ENCODE data around the gene STX16.
A peak's percentile ranks its signal among the peaks of the same experiment; 100 is the strongest.

STX16 gene

GRCh38 chr20:58637466-58638213 is 13.4 kb upstream of the STX16 start:
- DNase-seq: no peak

- no peak for DNase-seq
Observed at GRCh38 chr20:58638467-58639181, 12.5 kb upstream of the STX16 start.

- DNase-seq: peak; percentile 30
Observed at GRCh38 chr20:58639182-58640146, 11.6 kb upstream of the STX16 start.

GRCh38 chr20:58640446-58640845 is 10.6 kb upstream of the STX16 start:
- DNase-seq: peak; percentile 46

GRCh38 chr20:58642441-58642840 is 8.6 kb upstream of the STX16 start:
- DNase-seq: peak; percentile 17

GRCh38 chr20:58642896-58643295 is 8.2 kb upstream of the STX16 start:
- peak; percentile 32 for DNase-seq

- peak; percentile 10 for DNase-seq
Observed at GRCh38 chr20:58645412-58645968, 5.6 kb upstream of the STX16 start.

GRCh38 chr20:58646257-58646656 is 4.8 kb upstream of the STX16 start:
- peak; percentile 12 for DNase-seq

- peak; percentile 23 for DNase-seq
Observed at GRCh38 chr20:58646703-58647102, 4.4 kb upstream of the STX16 start.

GRCh38 chr20:58647162-58647795 is 3.8 kb upstream of the STX16 start:
- DNase-seq: peak; percentile 42

GRCh38 chr20:58647796-58648501 is 3.1 kb upstream of the STX16 start:
- DNase-seq: peak; percentile 29

GRCh38 chr20:58648502-58648825 is 2.6 kb upstream of the STX16 start:
- peak; percentile 7 for DNase-seq

GRCh38 chr20:58649288-58650180 is 1.5 kb upstream of the STX16 start:
- peak; percentile 79 for DNase-seq

GRCh38 chr20:58650181-58650775 is 805 bp upstream of the STX16 start:
- DNase-seq: peak; percentile 77

- no peak for DNase-seq
Observed at GRCh38 chr20:58651559-58651945, 469 bp downstream of the STX16 start.

- peak; percentile 74 for DNase-seq
Observed at GRCh38 chr20:58651946-58652605, 993 bp downstream of the STX16 start.

GRCh38 chr20:58652606-58653294 is 1.7 kb downstream of the STX16 start:
- no peak for DNase-seq

- no peak for DNase-seq
Observed at GRCh38 chr20:58654337-58654736, 3.3 kb downstream of the STX16 start.

All from activated CD8-positive, alpha-beta memory T cell treated with anti-CD3 and anti-CD28 coated beads, Interleukin-2, amount 50 U/mL, for 48 hours (primary cell).